ENCODE results near the gene OTOF. TPM values are rescaled to one million over a fixed set of nuclear protein-coding genes. Genes with fewer than 3 reads are reported as not detected.

OTOF gene
- total and polyA plus RNA-seq, 2 experiments from 2014 or later, result 0.10 to 0.33 TPM

DNA sequence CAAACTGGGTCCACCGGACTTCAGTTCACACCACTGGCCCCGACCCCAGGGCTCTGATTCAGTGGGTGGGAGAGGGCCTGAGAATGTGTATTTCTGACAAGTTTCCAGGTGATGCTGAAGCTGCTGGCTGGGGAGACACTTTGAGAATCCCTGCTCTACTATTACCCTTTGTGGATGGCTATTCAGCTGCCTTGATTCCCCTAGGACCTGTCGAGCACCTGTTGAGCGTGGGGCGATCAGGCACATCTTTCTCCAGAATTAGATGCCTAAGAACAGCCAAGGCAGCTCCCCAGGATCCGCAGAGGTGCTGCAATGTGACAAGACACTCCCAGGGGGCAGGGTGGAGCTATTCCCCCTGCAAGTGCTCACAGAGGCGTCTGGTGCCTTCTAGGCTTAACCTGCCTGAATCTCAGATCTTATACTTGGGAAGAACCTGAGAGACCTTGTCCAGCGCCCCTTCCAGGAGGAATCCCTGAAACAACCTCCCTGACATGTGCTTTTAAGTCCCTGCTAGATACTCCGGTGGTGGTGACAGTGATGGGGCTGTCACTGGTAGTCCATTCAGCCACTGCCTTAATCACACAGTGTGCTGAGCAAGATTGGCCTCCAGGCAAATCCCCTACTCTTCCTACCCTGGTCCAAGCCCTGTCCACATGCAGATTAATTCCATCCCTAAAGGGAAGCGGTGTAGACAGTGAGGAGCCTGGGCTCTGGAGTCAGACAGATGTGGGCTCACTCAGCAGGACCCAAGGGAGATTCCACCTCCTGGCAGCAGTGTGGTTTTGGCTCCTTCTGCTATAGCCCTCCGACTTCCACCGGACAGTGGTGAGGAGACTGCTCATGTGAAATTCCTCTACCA is 43.4 kb upstream of the OTOF start:
- Histone ChIP-seq H3K4me2 (no peak overlapping the region), H3K9me2 (replicated peaks; ENCODE audit: insufficient read depth) (no peaks in the 10 kb centered on the region), H3K9me3 (ENCODE audit: low read depth) (no peaks in the 10 kb centered on the region), H3K36me3 (replicated peaks; ENCODE audit: insufficient read depth, low read depth) (no peaks in the 10 kb centered on the region), H3K4me1 (ENCODE audit: insufficient read depth) (no peaks in the 10 kb centered on the region), H3K79me2 (no peaks in the 10 kb centered on the region), H4K20me1 (ENCODE audit: insufficient read depth, poor library complexity, severe bottlenecking) (no peaks in the 10 kb centered on the region), H3K4me3 (no peak overlapping the region), H3K27me3 (peaks cover 6% of the 10 kb centered on the region), H3K27ac (no peak overlapping the region), H2AFZ (no peak overlapping the region)
- DNase-seq (ENCODE audit: low spot score), result peak; percentile 46
- WGBS (ENCODE audit: low lambda C conversion rate, missing lambda C conversion rate), result 60% methylated on average over 12 of the region's 12 CpGs
- TF ChIP-seq CTCF (IDR thresholded peaks at IDR 0.05; ENCODE audit: poor library complexity), result peak; percentile 15
- no peak for TF ChIP-seq EZH2phosphoT487 (IDR thresholded peaks at IDR 0.05; ENCODE audit: low read depth, severe bottlenecking, unreplicated experiment)

GRCh38 chr2:26520148-26520449 is 42.2 kb upstream of the OTOF start:
- peaks cover 6% of the 10 kb centered on the region for H3K27me3 ChIP-seq
- TF ChIP-seq EZH2phosphoT487 (IDR thresholded peaks at IDR 0.05; ENCODE audit: low read depth, severe bottlenecking, unreplicated experiment) (no peak), EZH2 (IDR thresholded peaks at IDR 0.05; ENCODE audit: borderline replicate concordance) (no peak), CTCF (IDR thresholded peaks at IDR 0.05; ENCODE audit: poor library complexity) (no peak)
- H3K9me3 ChIP-seq (ENCODE audit: low read depth), result no peaks in the 10 kb centered on the region
- no peaks in the 10 kb centered on the region for H3K79me2 ChIP-seq
- no peak overlapping the region for H3K27ac ChIP-seq
- DNase-seq (ENCODE audit: low spot score), result no peak
- no peak overlapping the region for H2AFZ ChIP-seq
- no peak overlapping the region for H3K4me2 ChIP-seq
- no peaks in the 10 kb centered on the region for H4K20me1 ChIP-seq (ENCODE audit: insufficient read depth, poor library complexity, severe bottlenecking)
- H3K9me2 ChIP-seq (replicated peaks; ENCODE audit: insufficient read depth), result no peaks in the 10 kb centered on the region
- WGBS (ENCODE audit: low lambda C conversion rate, missing lambda C conversion rate), result 73% methylated on average over 1 of the region's 1 CpG
- H3K4me1 ChIP-seq (ENCODE audit: insufficient read depth), result no peaks in the 10 kb centered on the region
- H3K4me3 ChIP-seq, result no peak overlapping the region
- no peaks in the 10 kb centered on the region for H3K36me3 ChIP-seq (replicated peaks; ENCODE audit: insufficient read depth, low read depth)

- no peaks in the 10 kb centered on the region for H3K36me3 ChIP-seq (replicated peaks; ENCODE audit: insufficient read depth, low read depth)
- 62% methylated on average over 8 of the region's 8 CpGs for WGBS (ENCODE audit: low lambda C conversion rate, missing lambda C conversion rate)
- no peak for DNase-seq (ENCODE audit: low spot score)
- H3K27ac ChIP-seq, result no peak overlapping the region
- no peak overlapping the region for H3K4me3 ChIP-seq
- peaks cover 6% of the 10 kb centered on the region for H3K27me3 ChIP-seq
- no peaks in the 10 kb centered on the region for H3K9me2 ChIP-seq (replicated peaks; ENCODE audit: insufficient read depth)
- no peak overlapping the region for H3K4me2 ChIP-seq
- H3K9me3 ChIP-seq (ENCODE audit: low read depth), result no peaks in the 10 kb centered on the region
- TF ChIP-seq EZH2phosphoT487 (IDR thresholded peaks at IDR 0.05; ENCODE audit: low read depth, severe bottlenecking, unreplicated experiment) (no peak), CTCF (IDR thresholded peaks at IDR 0.05; ENCODE audit: poor library complexity) (no peak), EZH2 (IDR thresholded peaks at IDR 0.05; ENCODE audit: borderline replicate concordance) (no peak)
- H4K20me1 ChIP-seq (ENCODE audit: insufficient read depth, poor library complexity, severe bottlenecking), result no peaks in the 10 kb centered on the region
- H3K79me2 ChIP-seq, result no peaks in the 10 kb centered on the region
- no peak overlapping the region for H2AFZ ChIP-seq
- no peaks in the 10 kb centered on the region for H3K4me1 ChIP-seq (ENCODE audit: insufficient read depth)
Observed at GRCh38 chr2:26519396-26520147, 41.6 kb upstream of the OTOF start.
